ENCODE data around the gene GNL1. TPM values are rescaled to one million over a fixed set of nuclear protein-coding genes. Genes with fewer than 3 reads are reported as not detected.

Gene GNL1
- total and polyA plus RNA-seq, 9 of the 15 experiments (the other 6 are each of a cell fraction or from before 2014, with no cell fraction given): 0.73 to 112 (median 58.0) TPM

- TF ChIP-seq HMG20B (CRISPR knock-in tag; IDR thresholded peaks at IDR 0.05) (no peak), CBX3 (IDR thresholded peaks at IDR 0.05; ENCODE audit: borderline replicate concordance in 1 of 2, low read length in 2 of 2) (peak in 1 of 2 experiments; percentile 24; a peak in 1 of 3 replicates), ETV1 (tag; conservative IDR thresholded peaks at IDR 0.05; ENCODE audit: low read depth) (peak; percentile 94), ZBTB1 (CRISPR knock-in tag; IDR thresholded peaks at IDR 0.05; ENCODE audit: borderline replicate concordance, low read depth) (no peak), HNRNPLL (IDR thresholded peaks at IDR 0.05; ENCODE audit: low read depth, low read length, poor library complexity, severe bottlenecking) (no peak), ZNF407 (IDR thresholded peaks at IDR 0.05; ENCODE audit: low read depth) (no peak), RBM14 (IDR thresholded peaks at IDR 0.05; ENCODE audit: borderline replicate concordance, insufficient read depth, low read depth, low read length) (no peak), HDAC6 (IDR thresholded peaks at IDR 0.05; ENCODE audit: low read depth, low read length) (no peak), ZNF583 (CRISPR knock-in tag; IDR thresholded peaks at IDR 0.05) (0 out of 2 replicates have a peak, but pooled peaks have one; percentile 9), ARNT (IDR thresholded peaks at IDR 0.05) (no peak), PYGO2 (tag; IDR thresholded peaks at IDR 0.05) (0 out of 2 replicates have a peak, but pooled peaks have one; percentile 15), KLF10 (CRISPR knock-in tag; IDR thresholded peaks at IDR 0.05) (no peak), MITF (IDR thresholded peaks at IDR 0.05) (no peak), THAP7 (CRISPR knock-in tag; IDR thresholded peaks at IDR 0.05) (no peak), ZKSCAN3 (CRISPR knock-in tag; IDR thresholded peaks at IDR 0.05) (no peak)
- TF ChIP-seq, protein P1, sequence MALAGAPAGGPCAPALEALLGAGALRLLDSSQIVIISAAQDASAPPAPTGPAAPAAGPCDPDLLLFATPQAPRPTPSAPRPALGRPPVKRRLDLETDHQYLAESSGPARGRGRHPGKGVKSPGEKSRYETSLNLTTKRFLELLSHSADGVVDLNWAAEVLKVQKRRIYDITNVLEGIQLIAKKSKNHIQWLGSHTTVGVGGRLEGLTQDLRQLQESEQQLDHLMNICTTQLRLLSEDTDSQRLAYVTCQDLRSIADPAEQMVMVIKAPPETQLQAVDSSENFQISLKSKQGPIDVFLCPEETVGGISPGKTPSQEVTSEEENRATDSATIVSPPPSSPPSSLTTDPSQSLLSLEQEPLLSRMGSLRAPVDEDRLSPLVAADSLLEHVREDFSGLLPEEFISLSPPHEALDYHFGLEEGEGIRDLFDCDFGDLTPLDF (CRISPR knock-in tag; IDR thresholded peaks at IDR 0.05): no peak
These were observed 47.2 kb downstream of the GNL1 start (continued) for GRCh38 chr6:30508890-30509736.

Data from K562 (cell line).